Measurements from ENCODE around the gene PLA2G4A. TPM values are rescaled to one million over a fixed set of nuclear protein-coding genes. Genes with fewer than 3 reads are reported as not detected.

PLA2G4A gene
- total and polyA plus RNA-seq, 2 donors: 3.7 to 4.7 TPM

GRCh38 chr1:186842547-186842946 lies 13.8 kb downstream of the PLA2G4A start:
- Histone ChIP-seq H3K9me3 (ENCODE audit: control insufficient read depth in 2 of 2, insufficient read depth in 1 of 2, low read length in 1 of 2) (no peaks in the 10 kb centered on the region), H3K36me3 (ENCODE audit: control insufficient read depth in 2 of 2, insufficient read depth in 2 of 2, low read length in 1 of 2) (no peaks in the 10 kb centered on the region), H3K27ac (ENCODE audit: low read depth in 1 of 2, low read length in 1 of 2) (no peak overlapping the region), H3K27me3 (ENCODE audit: control insufficient read depth in 2 of 2, insufficient read depth in 1 of 2, low read length in 1 of 2) (no peaks in the 10 kb centered on the region), H3K4me1 (ENCODE audit: control insufficient read depth in 2 of 2, insufficient read depth in 2 of 2, low read length in 2 of 2) (no peaks in the 10 kb centered on the region), H3K4me3 (ENCODE audit: low read length in 2 of 2) (no peak overlapping the region)
- no peak for DNase-seq (ENCODE audit: low read depth in 6 of 9, low spot score in 9 of 9)
- WGBS: 94% methylated on average over 4 of the region's 4 CpGs

- DNase-seq (ENCODE audit: low read depth in 6 of 9, low spot score in 9 of 9): no peak
- Histone ChIP-seq H3K4me3 (ENCODE audit: low read length in 2 of 2) (no peak overlapping the region), H3K27me3 (ENCODE audit: control insufficient read depth in 2 of 2, insufficient read depth in 1 of 2, low read length in 1 of 2) (no peaks in the 10 kb centered on the region), H3K36me3 (ENCODE audit: control insufficient read depth in 2 of 2, insufficient read depth in 2 of 2, low read length in 1 of 2) (no peaks in the 10 kb centered on the region), H3K9me3 (ENCODE audit: control insufficient read depth in 2 of 2, insufficient read depth in 1 of 2, low read length in 1 of 2) (no peaks in the 10 kb centered on the region), H3K4me1 (ENCODE audit: control insufficient read depth in 2 of 2, insufficient read depth in 2 of 2, low read length in 2 of 2) (no peaks in the 10 kb centered on the region), H3K27ac (ENCODE audit: low read depth in 1 of 2, low read length in 1 of 2) (no peak overlapping the region)
- 74% methylated on average over 2 of the region's 2 CpGs for WGBS
Observed at GRCh38 chr1:186843226-186843625, 14.5 kb downstream of the PLA2G4A start.

- no peak for DNase-seq (ENCODE audit: low read depth in 6 of 9, low spot score in 9 of 9)
- Histone ChIP-seq H3K4me1 (ENCODE audit: control insufficient read depth in 2 of 2, insufficient read depth in 2 of 2, low read length in 2 of 2) (no peaks in the 10 kb centered on the region), H3K9me3 (ENCODE audit: control insufficient read depth in 2 of 2, insufficient read depth in 1 of 2, low read length in 1 of 2) (no peaks in the 10 kb centered on the region), H3K27ac (ENCODE audit: low read depth in 1 of 2, low read length in 1 of 2) (no peak overlapping the region), H3K36me3 (ENCODE audit: control insufficient read depth in 2 of 2, insufficient read depth in 2 of 2, low read length in 1 of 2) (no peaks in the 10 kb centered on the region), H3K4me3 (ENCODE audit: low read length in 2 of 2) (no peak overlapping the region), H3K27me3 (ENCODE audit: control insufficient read depth in 2 of 2, insufficient read depth in 1 of 2, low read length in 1 of 2) (no peaks in the 10 kb centered on the region)
- 98% methylated on average over 2 of the region's 2 CpGs for WGBS
Observed at GRCh38 chr1:186843931-186844330, 15.2 kb downstream of the PLA2G4A start.

GRCh38 chr1:186845576-186846210 lies 16.9 kb downstream of the PLA2G4A start:
- Histone ChIP-seq H3K4me3 (ENCODE audit: low read length in 2 of 2) (no peak overlapping the region), H3K27me3 (ENCODE audit: control insufficient read depth in 2 of 2, insufficient read depth in 1 of 2, low read length in 1 of 2) (no peaks in the 10 kb centered on the region), H3K9me3 (ENCODE audit: control insufficient read depth in 2 of 2, insufficient read depth in 1 of 2, low read length in 1 of 2) (no peaks in the 10 kb centered on the region), H3K36me3 (ENCODE audit: control insufficient read depth in 2 of 2, insufficient read depth in 2 of 2, low read length in 1 of 2) (no peaks in the 10 kb centered on the region), H3K4me1 (ENCODE audit: control insufficient read depth in 2 of 2, insufficient read depth in 2 of 2, low read length in 2 of 2) (no peaks in the 10 kb centered on the region), H3K27ac (ENCODE audit: low read depth in 1 of 2, low read length in 1 of 2) (no peak overlapping the region)
- WGBS: 38% methylated on average over 3 of the region's 3 CpGs
- no peak for DNase-seq (ENCODE audit: low read depth in 6 of 9, low spot score in 9 of 9)

- Histone ChIP-seq H3K4me1 (ENCODE audit: control insufficient read depth in 2 of 2, insufficient read depth in 2 of 2, low read length in 2 of 2) (no peaks in the 10 kb centered on the region), H3K27ac (ENCODE audit: low read depth in 1 of 2, low read length in 1 of 2) (no peak overlapping the region), H3K4me3 (ENCODE audit: low read length in 2 of 2) (no peak overlapping the region), H3K9me3 (ENCODE audit: control insufficient read depth in 2 of 2, insufficient read depth in 1 of 2, low read length in 1 of 2) (no peaks in the 10 kb centered on the region), H3K36me3 (ENCODE audit: control insufficient read depth in 2 of 2, insufficient read depth in 2 of 2, low read length in 1 of 2) (no peaks in the 10 kb centered on the region), H3K27me3 (ENCODE audit: control insufficient read depth in 2 of 2, insufficient read depth in 1 of 2, low read length in 1 of 2) (no peaks in the 10 kb centered on the region)
- DNase-seq (ENCODE audit: low read depth in 6 of 9, low spot score in 9 of 9): no peak
Observed at GRCh38 chr1:186848509-186849130, 19.9 kb downstream of the PLA2G4A start.

GRCh38 chr1:186849271-186849671 lies 20.5 kb downstream of the PLA2G4A start:
- no peaks in the 10 kb centered on the region for H3K27me3 ChIP-seq (ENCODE audit: control insufficient read depth in 2 of 2, insufficient read depth in 1 of 2, low read length in 1 of 2)
- no peak for DNase-seq (ENCODE audit: low read depth in 6 of 9, low spot score in 9 of 9)
- H3K4me3 ChIP-seq (ENCODE audit: low read length in 2 of 2): no peak overlapping the region
- no peaks in the 10 kb centered on the region for H3K36me3 ChIP-seq (ENCODE audit: control insufficient read depth in 2 of 2, insufficient read depth in 2 of 2, low read length in 1 of 2)
- H3K9me3 ChIP-seq (ENCODE audit: control insufficient read depth in 2 of 2, insufficient read depth in 1 of 2, low read length in 1 of 2): no peaks in the 10 kb centered on the region
- WGBS: 94% methylated on average over 5 of the region's 5 CpGs
- H3K27ac ChIP-seq (ENCODE audit: low read depth in 1 of 2, low read length in 1 of 2): no peak overlapping the region
- H3K4me1 ChIP-seq (ENCODE audit: control insufficient read depth in 2 of 2, insufficient read depth in 2 of 2, low read length in 2 of 2): no peaks in the 10 kb centered on the region

GRCh38 chr1:186849826-186850225 lies 21.1 kb downstream of the PLA2G4A start:
- no peaks in the 10 kb centered on the region for H3K4me1 ChIP-seq (ENCODE audit: control insufficient read depth in 2 of 2, insufficient read depth in 2 of 2, low read length in 2 of 2)
- H3K27ac ChIP-seq (ENCODE audit: low read depth in 1 of 2, low read length in 1 of 2): no peak overlapping the region
- no peaks in the 10 kb centered on the region for H3K9me3 ChIP-seq (ENCODE audit: control insufficient read depth in 2 of 2, insufficient read depth in 1 of 2, low read length in 1 of 2)
- H3K27me3 ChIP-seq (ENCODE audit: control insufficient read depth in 2 of 2, insufficient read depth in 1 of 2, low read length in 1 of 2): no peaks in the 10 kb centered on the region
- H3K36me3 ChIP-seq (ENCODE audit: control insufficient read depth in 2 of 2, insufficient read depth in 2 of 2, low read length in 1 of 2): no peaks in the 10 kb centered on the region
- no peak for DNase-seq (ENCODE audit: low read depth in 6 of 9, low spot score in 9 of 9)
- H3K4me3 ChIP-seq (ENCODE audit: low read length in 2 of 2): no peak overlapping the region

GRCh38 chr1:186854102-186854501 lies 25.4 kb downstream of the PLA2G4A start:
- H3K27ac ChIP-seq (ENCODE audit: low read depth in 1 of 2, low read length in 1 of 2): no peak overlapping the region
- no peaks in the 10 kb centered on the region for H3K27me3 ChIP-seq (ENCODE audit: control insufficient read depth in 2 of 2, insufficient read depth in 1 of 2, low read length in 1 of 2)
- no peak for DNase-seq (ENCODE audit: low read depth in 6 of 9, low spot score in 9 of 9)
- no peaks in the 10 kb centered on the region for H3K9me3 ChIP-seq (ENCODE audit: control insufficient read depth in 2 of 2, insufficient read depth in 1 of 2, low read length in 1 of 2)
- 68% methylated on average over 4 of the region's 4 CpGs for WGBS
- no peak overlapping the region for H3K4me3 ChIP-seq (ENCODE audit: low read length in 2 of 2)
- H3K4me1 ChIP-seq (ENCODE audit: control insufficient read depth in 2 of 2, insufficient read depth in 2 of 2, low read length in 2 of 2): no peaks in the 10 kb centered on the region
- H3K36me3 ChIP-seq (ENCODE audit: control insufficient read depth in 2 of 2, insufficient read depth in 2 of 2, low read length in 1 of 2): no peaks in the 10 kb centered on the region

GRCh38 chr1:186858923-186859322 lies 30.2 kb downstream of the PLA2G4A start:
- H3K4me1 ChIP-seq (ENCODE audit: control insufficient read depth in 2 of 2, insufficient read depth in 2 of 2, low read length in 2 of 2): no peaks in the 10 kb centered on the region
- H3K9me3 ChIP-seq (ENCODE audit: control insufficient read depth in 2 of 2, insufficient read depth in 1 of 2, low read length in 1 of 2): no peaks in the 10 kb centered on the region
- no peak overlapping the region for H3K4me3 ChIP-seq (ENCODE audit: low read length in 2 of 2)
- no peak for DNase-seq (ENCODE audit: low read depth in 6 of 9, low spot score in 9 of 9)
- no peaks in the 10 kb centered on the region for H3K27me3 ChIP-seq (ENCODE audit: control insufficient read depth in 2 of 2, insufficient read depth in 1 of 2, low read length in 1 of 2)
- no peak overlapping the region for H3K27ac ChIP-seq (ENCODE audit: low read depth in 1 of 2, low read length in 1 of 2)
- H3K36me3 ChIP-seq (ENCODE audit: control insufficient read depth in 2 of 2, insufficient read depth in 2 of 2, low read length in 1 of 2): no peaks in the 10 kb centered on the region
